Medulla oblongata (tissue), 1 donor: ENCODE results near the gene F2RL2.
A peak's percentile ranks its signal among the peaks of the same experiment; 100 is the strongest.
"Not testable (repeated sequence)": the region's sequence is repeated elsewhere in the genome, so short reads cannot be mapped to it uniquely, and the experiment has no call there.

ENCODE experiments used
- DNase-seq: peaks from one replicate; pipeline ENCODE4 v3.0.0-alpha.2; 2015; ENCODE audit errors: extremely low spot score

F2RL2 gene

DNA sequence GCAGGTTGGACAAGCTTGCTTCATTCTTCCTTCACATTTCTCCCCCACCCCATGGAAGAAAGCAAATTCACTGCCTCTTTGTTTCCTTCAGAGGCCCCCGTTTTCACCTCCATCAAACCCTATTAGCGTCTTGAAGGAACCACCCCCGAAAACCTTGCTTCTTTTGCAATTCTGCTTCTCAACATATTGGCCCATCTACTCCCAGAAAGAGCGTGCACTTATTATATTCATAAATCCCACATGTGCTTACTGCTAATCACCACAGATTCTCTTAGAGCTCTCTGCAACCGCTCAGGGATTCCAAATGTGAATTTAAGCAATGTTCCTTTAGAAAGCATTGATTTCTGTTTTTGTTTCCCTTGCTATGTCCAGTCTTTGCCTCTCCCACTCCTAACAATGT, 1.1 kb downstream of the F2RL2 start:
- DNase-seq: no peak

- DNase-seq: no peak
Observed at GRCh38 chr5:76620166-76620565, 3.0 kb downstream of the F2RL2 start.

DNA sequence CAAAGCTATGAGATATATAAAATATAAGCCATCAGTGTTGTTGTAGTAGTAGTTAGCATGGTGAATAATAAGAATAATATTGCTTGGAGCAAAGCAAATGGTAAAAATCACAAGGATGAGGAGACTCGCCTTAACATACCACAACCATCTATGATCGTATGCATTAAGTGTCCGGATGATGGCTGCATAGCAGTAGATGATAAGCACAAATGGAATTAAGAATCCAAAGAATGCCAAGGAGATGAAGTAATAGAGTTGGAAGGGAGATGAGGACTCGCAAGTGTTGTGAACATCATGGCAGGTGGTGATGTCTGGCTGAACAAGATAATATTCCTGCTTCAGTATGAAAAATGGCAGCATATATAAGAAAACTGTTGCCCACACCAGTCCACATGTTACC, 5.5 kb downstream of the F2RL2 start:
- DNase-seq: no peak

GRCh38 chr5:76617229-76617628, 6.0 kb downstream of the F2RL2 start:
- DNase-seq: no peak

- no peak for DNase-seq
Observed at GRCh38 chr5:76616206-76616605, 7.0 kb downstream of the F2RL2 start.

- DNase-seq: no peak
Observed at GRCh38 chr5:76615759-76616158, 7.4 kb downstream of the F2RL2 start.

- no peak for DNase-seq
Observed at GRCh38 chr5:76612942-76613341, 10.3 kb downstream of the F2RL2 start.

- no peak for DNase-seq
Observed at GRCh38 chr5:76610196-76610595, 13.0 kb downstream of the F2RL2 start.

DNA sequence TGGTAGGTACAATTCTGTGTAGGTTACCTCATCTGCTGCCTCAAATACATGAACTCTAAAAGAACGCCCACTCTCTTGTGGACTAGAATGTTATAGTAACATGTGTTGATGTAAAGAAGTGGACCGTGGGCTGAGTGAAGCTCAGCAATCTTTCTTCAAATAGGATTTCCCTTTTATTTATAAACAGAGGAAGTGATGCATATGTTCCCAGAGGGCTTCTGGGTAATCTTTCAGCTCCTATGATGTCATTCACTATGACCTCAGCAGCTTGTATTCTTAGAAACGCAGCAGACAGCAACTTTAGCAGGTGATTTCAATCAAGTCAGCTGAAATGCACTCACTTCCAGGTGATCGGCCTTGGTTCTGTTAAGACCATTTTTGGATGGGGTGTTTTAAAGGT, 14.4 kb downstream of the F2RL2 start:
- DNase-seq: no peak

DNA sequence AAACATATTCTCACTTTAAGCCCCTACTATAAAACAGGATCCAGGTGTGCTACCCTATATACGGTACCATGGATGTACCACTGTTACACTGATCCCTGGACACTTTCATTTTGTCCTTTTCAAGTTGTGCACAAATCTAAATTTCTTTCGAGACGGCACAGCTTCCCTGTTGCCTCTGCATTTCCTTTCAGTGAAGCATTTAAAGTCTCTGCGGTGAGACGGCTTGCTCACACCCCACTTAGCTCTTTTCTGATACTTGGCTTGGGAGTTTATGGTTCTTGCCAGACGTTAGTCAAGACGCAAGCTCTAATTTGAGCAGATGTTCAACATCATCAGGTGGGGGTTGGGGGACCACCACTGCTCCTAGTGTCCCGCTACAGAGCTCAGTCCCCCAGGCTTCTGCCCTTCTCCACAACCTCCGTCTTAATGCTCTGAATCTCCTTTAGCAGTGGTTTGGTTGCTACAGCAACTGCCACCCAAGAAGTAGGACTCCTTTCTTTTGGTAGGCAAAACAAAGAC, 15.8 kb downstream of the F2RL2 start:
- DNase-seq: no peak

- no peak for DNase-seq
Observed at GRCh38 chr5:76606701-76607100, 16.5 kb downstream of the F2RL2 start.

- no peak for DNase-seq
Observed at GRCh38 chr5:76604838-76605237, 18.4 kb downstream of the F2RL2 start.

GRCh38 chr5:76603991-76604390, 19.2 kb downstream of the F2RL2 start:
- DNase-seq: not testable (repeated sequence)

GRCh38 chr5:76602094-76602726, 21.0 kb downstream of the F2RL2 start:
- no peak for DNase-seq

DNA sequence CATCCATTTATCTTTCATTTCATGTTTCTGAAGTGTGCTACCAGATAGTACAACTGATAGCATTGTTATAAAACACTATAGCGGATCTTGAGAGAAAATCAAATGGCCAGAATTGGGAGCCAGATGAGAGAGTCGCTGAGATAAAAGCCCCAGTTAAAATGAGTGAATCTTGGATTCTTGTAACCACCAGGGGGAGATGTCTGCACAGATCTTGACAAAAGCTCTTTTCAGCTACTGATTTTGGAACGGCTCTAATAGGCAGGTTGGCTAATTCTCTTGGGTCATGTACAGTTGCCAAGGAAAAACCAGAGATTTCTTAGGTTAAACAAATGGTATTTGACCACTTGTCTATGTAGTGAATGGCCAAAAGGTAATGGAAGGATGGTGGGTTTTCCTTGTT, 21.7 kb downstream of the F2RL2 start:
- peak; percentile 80 for DNase-seq

GRCh38 chr5:76600716-76601115, 22.5 kb downstream of the F2RL2 start:
- DNase-seq: no peak

DNA sequence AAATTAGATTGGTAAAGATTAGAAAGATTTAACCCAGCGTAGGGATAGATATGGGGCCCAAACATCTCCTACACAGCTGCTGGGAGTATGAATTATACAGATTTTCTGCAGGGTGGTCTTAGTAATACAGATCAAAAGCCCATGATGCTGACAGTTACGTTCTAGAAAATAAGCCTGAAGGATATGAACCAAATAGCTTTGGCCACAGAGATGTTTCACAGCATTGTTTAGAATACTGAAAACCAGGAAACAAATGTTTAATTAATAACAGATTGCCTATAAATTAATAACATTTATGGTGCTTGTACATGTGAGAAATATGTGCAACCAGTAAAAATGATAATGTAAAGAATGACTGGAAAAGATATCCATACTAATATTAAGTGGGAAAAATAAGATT, 24.7 kb downstream of the F2RL2 start:
- DNase-seq: no peak

DNA sequence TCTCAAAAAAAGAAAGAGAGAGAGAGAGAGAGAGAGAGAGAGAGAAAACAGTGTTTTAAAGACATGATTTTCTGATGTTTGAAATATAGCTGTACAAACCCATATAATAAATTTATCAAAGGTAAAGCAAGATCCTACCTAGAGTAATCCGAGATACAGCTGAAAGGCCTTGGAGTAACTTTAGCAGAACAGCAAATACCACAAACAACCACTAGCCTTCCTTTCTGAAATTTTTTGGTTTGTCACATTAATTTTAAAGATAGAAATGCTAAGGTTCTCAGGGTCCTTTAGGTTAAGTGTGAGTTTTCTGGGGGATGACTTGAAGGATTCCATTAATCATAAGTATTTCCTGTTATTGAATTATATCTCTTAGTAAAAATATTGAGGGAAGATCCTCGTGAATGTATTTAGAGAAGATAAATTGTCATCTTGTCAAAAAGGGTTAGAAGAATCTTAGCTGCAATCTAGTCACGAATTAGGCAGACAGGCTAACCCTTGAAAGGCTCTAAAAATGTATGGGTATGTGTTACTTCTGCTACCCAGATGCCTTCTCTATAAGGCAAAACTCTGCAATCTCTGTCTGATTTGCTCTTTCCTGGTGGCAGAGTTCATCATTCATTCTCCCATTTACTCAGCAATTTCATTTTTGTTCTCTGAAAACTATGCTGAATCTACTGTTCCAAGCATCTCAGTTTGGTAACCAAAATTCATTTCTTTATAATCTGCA, 27.3 kb downstream of the F2RL2 start:
- no peak for DNase-seq

GRCh38 chr5:76594107-76594506, 29.1 kb downstream of the F2RL2 start:
- no peak for DNase-seq

DNA sequence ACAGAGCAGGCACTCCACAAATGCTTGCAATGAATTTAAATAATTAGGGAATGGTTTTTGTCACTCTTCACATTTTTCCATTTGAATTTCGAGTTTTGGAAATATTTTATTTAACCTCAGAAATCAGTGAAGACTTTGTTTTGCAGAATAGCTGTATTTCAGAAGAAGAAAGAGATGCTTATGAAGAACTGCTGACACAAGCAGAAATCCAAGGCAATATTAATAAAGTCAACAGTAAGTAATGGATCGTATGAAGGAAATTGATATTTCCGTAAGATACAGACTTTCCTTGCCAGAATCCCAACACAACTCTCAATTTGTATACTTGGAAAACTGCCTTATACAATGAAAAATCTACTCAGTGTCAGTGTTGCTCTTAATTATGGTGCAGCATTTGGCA, 30.5 kb downstream of the F2RL2 start:
- no peak for DNase-seq

DNA sequence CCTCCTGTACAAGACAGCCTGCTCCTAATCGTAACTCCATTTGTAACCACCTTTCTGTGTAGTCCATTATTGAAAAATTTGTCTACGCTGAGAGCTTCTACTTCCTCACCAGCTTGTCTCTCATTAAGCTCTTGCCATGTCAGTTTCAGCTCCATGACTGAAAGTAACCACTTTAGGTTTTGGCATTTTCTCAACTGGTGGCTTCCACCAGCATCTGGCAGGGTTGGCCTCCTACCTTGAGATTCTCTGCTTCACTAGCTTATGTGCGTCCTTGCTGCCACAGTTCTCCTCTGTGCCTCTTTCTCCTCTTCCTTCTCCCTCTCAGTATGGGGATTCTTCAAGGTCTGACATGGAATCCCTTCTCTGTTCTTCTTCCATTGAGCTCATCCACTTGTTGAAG, 31.8 kb downstream of the F2RL2 start:
- no peak for DNase-seq

- DNase-seq: no peak
Observed at GRCh38 chr5:76590027-76590426, 33.2 kb downstream of the F2RL2 start.

GRCh38 chr5:76586531-76586930, 36.7 kb downstream of the F2RL2 start:
- DNase-seq: no peak
